T-helper 2 cell treated with Interferon-gamma antibody and Interleukin-4, amounts not matched to agents 5 μg/mL and 100 μg/mL, for 36 hours (primary cell): ENCODE data around the gene EHMT1.
A peak's percentile ranks its signal among the peaks of the same experiment; 100 is the strongest.

Source experiments
- DNase-seq: peaks from one replicate; pipeline ENCODE4 v3.0.0; 2021; ENCODE audit warnings: low spot score
- H3K27ac Mint-ChIP-seq: one replicate; pipeline ENCODE4 v1.8.0; 2021; ENCODE audit warnings: mild to moderate bottlenecking, mixed read lengths
- H3K27me3 Mint-ChIP-seq: one replicate; pipeline ENCODE4 v1.8.0; 2021; ENCODE audit warnings: low read depth, mixed read lengths
- H3K36me3 Mint-ChIP-seq: one replicate; pipeline ENCODE4 v1.8.0; 2021; ENCODE audit warnings: low read depth, mixed read lengths
- H3K4me1 Mint-ChIP-seq: one replicate; pipeline ENCODE4 v1.8.0; 2021; ENCODE audit warnings: low read depth, mixed read lengths
- H3K4me3 Mint-ChIP-seq: one replicate; pipeline ENCODE4 v1.8.0; 2022; ENCODE audit warnings: mild to moderate bottlenecking, moderate library complexity, mixed read lengths
- H3K9me3 Mint-ChIP-seq: one replicate; pipeline ENCODE4 v1.8.0; 2021; ENCODE audit warnings: mixed read lengths

The EHMT1 gene

DNA sequence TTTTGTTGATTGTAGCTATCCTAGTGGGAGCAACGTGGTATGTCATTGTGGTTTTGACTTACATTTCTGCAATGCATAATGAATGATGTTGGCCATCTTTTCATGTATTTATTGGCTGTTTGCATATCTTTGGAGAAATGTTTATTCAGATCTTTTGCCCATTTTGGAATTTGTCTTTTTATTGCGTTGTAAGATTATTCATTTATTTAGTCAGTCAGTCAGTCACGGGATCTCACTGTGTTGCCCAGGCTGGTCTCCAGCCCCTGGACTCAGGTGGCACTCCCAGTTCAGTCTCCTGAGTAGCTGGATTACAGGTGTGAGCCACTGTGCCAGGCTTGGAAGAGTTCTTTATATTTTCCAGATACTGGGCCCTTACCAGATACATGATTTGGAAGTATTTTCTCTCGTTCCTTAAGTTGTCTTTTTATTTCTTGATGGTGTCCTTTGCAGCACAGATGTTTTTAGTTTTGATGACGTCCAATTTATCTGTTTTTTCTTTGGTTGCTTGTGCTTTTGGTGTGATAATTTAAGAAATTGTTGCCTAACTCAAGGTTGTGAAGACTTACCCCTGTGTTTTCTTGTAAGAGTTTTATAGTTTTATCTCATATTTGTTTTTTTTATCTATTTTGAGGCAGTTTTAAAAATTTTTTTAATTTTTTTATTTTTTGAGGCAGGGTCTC, 67.1 kb downstream of the EHMT1 start:
- no peaks in the 10 kb centered on the region for H3K9me3 Mint-ChIP-seq
- H3K36me3 Mint-ChIP-seq: peaks cover 3% of the 10 kb centered on the region
- H3K4me3 Mint-ChIP-seq: no peak overlapping the region
- no peak overlapping the region for H3K27ac Mint-ChIP-seq
- no peak for DNase-seq
- H3K4me1 Mint-ChIP-seq: peaks cover 3% of the 10 kb centered on the region
- H3K27me3 Mint-ChIP-seq: no peaks in the 10 kb centered on the region

DNA sequence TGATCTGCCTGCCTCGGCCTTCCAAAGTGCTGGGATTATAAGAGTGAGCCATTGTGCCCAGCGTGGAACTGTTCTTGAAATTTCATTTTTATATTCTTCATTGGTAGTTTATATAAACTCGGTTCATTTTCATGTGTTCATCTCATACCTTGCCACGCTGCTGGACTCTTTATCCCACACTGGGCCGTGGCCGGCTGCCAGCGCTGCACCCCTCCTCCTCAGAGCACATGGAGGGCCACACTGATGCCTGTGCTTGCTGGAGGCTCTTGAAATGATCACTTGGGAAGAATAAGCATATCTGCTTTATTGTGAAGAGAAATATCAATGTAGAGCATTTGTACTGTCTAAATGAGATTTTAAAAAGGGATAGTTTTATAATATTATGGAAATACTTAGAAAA, 69.5 kb downstream of the EHMT1 start:
- Mint-ChIP-seq H3K36me3 (peaks cover 3% of the 10 kb centered on the region), H3K4me1 (peaks cover 7% of the 10 kb centered on the region), H3K27ac (no peak overlapping the region), H3K4me3 (no peak overlapping the region), H3K27me3 (no peaks in the 10 kb centered on the region), H3K9me3 (no peaks in the 10 kb centered on the region)
- no peak for DNase-seq

DNA sequence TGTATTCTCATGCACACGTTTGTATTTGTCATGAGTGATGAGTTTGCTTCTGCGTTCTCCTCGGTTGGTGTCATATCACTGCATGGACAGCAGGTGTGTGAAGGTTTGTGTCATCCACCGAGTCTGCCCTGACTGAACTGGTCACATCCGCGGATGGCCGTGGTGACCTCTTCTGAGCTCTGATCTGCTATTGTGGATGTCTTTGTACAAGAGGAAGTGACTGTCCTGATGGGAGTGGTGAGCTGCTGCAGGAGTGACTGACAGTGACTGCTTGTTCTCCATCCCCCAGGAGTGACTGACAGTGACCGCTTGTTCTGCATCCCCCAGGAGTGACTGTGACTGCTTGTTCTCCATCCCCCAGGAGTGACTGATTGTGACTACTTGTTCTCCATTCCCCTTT, 69.9 kb downstream of the EHMT1 start:
- Mint-ChIP-seq H3K4me3 (no peak overlapping the region), H3K27me3 (no peaks in the 10 kb centered on the region), H3K9me3 (no peaks in the 10 kb centered on the region), H3K4me1 (peaks cover 7% of the 10 kb centered on the region), H3K27ac (no peak overlapping the region), H3K36me3 (peaks cover 3% of the 10 kb centered on the region)
- DNase-seq: no peak

DNA sequence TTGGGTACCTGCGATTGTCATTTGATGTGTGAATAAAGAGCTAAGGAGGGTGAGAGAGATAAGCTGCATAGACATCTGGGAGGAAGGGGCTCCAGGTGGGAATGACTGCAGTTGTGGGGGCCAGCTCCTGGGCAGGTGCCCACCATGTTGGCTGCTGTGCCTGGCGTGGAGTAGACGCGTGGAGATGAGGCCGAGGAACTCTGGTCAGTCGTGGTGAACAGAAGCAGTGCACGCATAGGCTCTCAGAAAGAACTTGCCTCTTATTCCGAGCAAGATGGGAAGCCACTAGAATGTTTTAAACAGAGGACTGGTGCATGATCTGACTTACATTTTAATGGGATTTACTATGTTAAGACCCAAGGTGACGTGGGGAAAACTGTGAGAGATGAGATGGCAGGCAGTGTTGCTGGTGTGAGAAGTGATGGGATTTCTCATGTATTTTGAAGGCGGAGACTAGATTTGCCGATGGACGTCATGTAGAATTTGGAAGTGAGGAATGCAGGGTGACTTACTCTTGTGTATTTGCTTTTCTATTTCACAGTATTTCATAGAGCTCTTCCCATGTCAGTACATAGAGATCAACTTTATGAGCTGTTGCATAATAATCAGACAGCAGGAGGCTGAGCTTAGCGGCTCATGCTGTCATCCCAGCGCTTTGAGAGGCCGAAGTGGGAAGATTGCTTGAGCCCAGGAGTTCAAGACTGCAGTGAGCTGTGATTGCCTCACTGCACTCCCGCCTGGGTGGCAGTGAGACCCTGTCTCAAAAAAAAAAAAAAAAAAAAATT, 71.1 kb downstream of the EHMT1 start:
- H3K4me1 Mint-ChIP-seq: peaks cover 7% of the 10 kb centered on the region
- peaks cover 3% of the 10 kb centered on the region for H3K36me3 Mint-ChIP-seq
- no peak overlapping the region for H3K4me3 Mint-ChIP-seq
- DNase-seq: no peak
- no peaks in the 10 kb centered on the region for H3K27me3 Mint-ChIP-seq
- H3K9me3 Mint-ChIP-seq: no peaks in the 10 kb centered on the region
- H3K27ac Mint-ChIP-seq: no peak overlapping the region

DNA sequence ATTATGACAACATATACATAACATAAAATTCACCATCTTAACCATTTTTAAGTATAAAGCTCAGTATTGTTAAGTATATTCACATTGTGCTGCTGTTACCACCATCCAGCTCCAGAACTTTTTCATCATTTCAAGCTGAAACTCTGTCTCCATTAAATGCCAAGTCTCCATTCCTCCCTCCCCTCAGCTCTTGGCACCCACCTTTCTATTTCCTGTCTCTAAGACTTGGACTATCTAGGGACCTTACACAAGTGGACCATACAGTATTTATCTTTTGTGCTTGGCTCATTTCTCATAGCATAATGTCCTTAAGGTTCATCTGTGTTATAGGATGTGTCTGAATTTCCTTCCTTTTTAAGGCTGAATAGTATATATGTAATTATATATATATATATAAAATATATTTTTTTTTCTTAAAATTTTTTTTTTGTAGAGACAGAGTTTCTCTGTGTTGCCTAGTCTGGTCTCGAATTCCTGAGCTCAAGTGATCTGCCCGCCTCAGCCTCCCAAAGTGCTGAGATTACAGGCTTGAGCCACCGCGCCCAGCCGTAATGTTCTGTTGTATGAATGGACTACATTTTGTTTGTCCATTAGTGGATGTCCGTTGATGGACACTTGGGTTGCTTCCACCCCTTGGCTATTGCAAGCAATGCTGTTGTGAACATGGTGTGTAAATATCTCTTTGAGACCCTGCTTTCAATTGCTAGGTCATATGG, 72.3 kb downstream of the EHMT1 start:
- no peak overlapping the region for H3K27ac Mint-ChIP-seq
- no peaks in the 10 kb centered on the region for H3K36me3 Mint-ChIP-seq
- peaks cover 4% of the 10 kb centered on the region for H3K4me1 Mint-ChIP-seq
- H3K4me3 Mint-ChIP-seq: no peak overlapping the region
- DNase-seq: no peak
- H3K27me3 Mint-ChIP-seq: no peaks in the 10 kb centered on the region
- no peaks in the 10 kb centered on the region for H3K9me3 Mint-ChIP-seq

DNA sequence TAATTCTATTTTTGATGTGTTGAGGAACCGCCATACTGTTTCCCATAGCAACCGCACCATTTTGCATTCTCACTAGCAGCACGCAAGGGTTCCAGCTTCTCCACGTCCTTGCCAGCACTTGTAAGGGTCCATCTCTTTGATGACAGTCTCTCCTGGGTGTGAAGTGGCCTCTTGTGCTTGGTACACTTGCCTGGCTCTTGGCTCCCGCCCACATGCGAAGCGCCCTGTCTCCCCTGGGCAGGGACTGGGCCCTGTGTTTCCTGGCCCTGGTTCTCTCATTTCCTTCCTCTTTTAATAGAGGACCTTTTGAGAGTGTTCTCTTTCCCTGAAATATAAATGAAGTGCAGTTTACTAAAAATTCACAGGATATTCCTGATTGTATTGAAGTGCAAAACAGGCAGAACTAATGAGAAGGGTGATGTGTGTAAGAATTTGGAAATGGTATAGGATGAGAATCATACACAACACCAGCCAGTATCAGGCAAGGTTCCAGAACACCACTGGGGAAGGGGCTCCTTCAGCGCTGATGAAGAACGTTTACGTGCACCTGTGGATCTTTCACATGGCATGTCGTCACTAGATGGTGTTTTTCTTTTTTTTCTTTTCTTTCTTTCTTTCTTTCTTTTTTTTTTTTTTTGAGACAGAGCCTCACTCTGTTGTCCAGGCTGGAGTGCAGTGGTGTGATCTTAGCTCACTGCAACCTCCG, 73.0 kb downstream of the EHMT1 start:
- Mint-ChIP-seq H3K27ac (peak overlapping the region; percentile 5), H3K4me3 (no peak overlapping the region), H3K4me1 (peaks cover 4% of the 10 kb centered on the region), H3K27me3 (no peaks in the 10 kb centered on the region), H3K9me3 (no peaks in the 10 kb centered on the region), H3K36me3 (peaks cover 2% of the 10 kb centered on the region)
- DNase-seq: no peak

DNA sequence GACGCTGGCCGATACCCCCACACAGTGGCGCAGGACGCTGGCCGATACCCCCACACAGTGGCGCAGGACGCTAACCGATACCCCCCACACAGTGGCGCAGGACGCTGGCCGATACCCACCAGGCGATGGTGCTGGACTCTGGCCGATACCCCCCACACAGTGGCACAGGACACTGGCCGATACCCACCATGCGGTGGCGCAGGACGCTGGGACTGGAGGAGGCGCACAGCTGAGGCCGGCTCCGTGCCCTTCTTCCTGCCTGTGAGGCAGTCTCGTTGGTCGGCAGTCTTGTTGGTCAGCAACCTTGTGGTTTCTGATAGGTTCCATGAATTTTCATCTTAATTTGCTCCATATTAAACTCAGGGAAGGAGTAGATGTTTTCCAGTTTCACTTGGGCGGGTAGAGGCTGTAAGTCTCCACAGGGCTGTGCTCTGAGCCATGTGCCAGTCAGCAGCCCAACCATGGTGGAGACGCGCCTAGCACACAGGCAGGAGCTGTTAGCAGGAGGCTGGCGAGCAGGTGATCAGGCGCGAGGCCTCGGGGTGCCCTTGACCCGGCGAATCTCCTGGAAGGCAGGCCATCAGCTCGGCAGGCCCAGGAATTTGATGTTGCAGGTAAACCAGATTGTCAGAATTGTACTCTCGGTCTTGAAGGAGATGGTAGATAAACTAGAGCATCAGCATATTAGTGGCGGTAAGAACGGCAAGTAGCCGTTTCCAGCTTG, 75.6 kb downstream of the EHMT1 start:
- H3K4me1 Mint-ChIP-seq: peaks cover 4% of the 10 kb centered on the region
- H3K9me3 Mint-ChIP-seq: no peaks in the 10 kb centered on the region
- peaks cover 4% of the 10 kb centered on the region for H3K36me3 Mint-ChIP-seq
- DNase-seq: no peak
- peak overlapping the region; percentile 16 for H3K27ac Mint-ChIP-seq
- no peak overlapping the region for H3K4me3 Mint-ChIP-seq
- no peaks in the 10 kb centered on the region for H3K27me3 Mint-ChIP-seq

DNA sequence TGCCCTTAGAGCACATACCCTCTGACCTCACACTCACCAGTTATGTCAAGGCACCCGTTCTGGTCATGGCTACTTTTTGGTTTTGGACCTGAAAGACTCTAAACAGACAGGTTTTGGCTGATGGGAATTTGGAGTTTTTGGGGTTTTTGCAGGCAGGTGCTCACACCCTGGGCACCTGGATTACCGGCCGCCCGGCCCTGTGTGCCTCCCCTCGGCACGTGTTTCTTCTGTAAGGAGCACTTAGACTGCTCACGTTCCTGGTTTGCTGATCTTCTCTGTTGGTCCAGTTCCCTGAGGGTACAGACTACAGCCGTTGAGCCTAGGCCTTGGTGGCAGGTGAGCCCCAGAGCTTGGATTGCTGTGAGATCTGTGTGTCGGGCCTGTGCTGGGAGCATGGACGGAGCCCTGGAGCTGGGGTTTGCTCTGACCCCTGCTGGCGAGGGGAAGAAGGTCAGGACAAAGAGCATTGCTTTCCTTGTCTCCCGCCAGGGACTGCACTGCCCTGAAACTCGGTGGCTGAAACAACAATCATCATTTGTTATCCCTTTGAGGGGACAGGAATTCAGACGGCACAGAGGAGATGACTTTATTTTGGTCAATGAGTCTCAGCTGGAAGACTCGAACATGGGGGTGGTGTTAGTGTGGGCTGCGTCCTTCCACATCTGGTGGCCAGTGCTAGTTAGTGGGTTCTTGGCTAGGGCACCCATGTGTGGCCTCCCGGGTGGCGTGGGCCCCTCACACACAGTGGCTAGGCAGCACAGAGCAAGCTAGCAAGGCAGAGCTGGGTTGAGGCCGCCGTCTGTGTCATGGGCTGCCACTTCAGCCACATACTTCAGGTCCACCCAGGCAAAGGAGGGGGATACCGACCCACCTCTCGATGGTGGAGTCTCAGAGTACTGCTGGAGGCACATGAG, 76.4 kb downstream of the EHMT1 start:
- no peak for DNase-seq
- Mint-ChIP-seq H3K27me3 (no peaks in the 10 kb centered on the region), H3K9me3 (no peaks in the 10 kb centered on the region), H3K27ac (no peak overlapping the region), H3K36me3 (peaks cover 11% of the 10 kb centered on the region), H3K4me3 (no peak overlapping the region), H3K4me1 (peaks cover 4% of the 10 kb centered on the region)

DNA sequence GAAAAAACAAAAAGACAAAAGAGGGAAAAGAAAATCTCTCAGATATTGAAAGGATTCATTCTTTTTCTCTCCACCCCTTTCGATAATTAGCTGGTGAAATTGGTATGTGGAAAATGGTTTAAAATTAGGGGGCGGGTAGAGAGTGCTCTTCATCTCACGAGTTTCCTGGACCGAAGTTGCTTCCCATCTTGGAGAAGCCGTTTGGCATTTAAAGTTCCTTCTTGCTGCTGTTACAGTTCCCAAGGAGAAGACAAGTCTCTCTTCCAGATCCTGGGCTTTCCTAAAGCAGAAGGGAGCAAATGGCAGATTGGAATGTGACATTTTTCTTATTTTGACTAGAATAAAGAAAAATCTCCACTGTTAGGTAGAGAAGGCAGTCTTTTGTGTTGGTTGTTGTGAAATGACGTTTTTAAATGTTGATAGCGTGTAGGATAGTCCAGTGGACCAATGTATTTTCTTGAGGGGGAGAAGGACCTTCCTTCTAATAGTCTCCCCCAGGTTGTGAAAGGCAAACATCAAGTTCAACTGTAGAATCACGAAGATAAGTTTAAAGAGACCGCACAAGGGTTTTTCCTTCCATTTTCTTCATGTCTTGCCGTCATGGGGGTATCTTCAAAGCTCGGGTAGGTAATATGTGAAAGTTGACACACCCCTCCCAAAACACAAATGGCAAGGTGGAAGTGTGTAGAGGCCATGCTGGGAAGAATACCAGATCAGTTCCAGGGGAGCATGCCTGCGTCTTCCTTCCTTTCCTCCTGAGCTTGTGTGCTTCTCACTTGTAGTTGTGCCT, 77.5 kb downstream of the EHMT1 start:
- Mint-ChIP-seq H3K4me1 (peaks cover 4% of the 10 kb centered on the region), H3K4me3 (no peak overlapping the region), H3K36me3 (peaks cover 16% of the 10 kb centered on the region), H3K27ac (no peak overlapping the region), H3K27me3 (no peaks in the 10 kb centered on the region), H3K9me3 (peaks cover 4% of the 10 kb centered on the region)
- DNase-seq: no peak

DNA sequence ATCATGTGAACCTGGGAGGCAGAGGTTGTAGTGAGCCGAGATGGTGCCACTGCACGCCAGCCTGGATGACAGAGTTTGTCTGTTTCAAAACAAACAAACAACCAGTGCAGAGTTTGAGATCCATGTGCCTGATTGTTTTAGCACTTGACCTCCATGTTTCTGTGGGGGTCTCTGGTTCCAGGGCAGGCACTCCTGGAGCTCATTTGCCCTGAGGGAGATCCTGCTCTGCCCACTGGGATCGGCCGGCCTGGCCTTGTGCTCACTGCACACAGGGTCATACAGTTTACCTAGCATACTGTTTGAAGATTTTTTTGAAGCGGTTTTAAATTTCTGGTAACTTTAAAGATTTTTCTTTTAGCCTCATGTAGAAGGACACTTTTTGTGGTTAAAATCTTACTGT, 78.4 kb downstream of the EHMT1 start:
- DNase-seq: no peak
- H3K9me3 Mint-ChIP-seq: peaks cover 6% of the 10 kb centered on the region
- no peak overlapping the region for H3K27ac Mint-ChIP-seq
- H3K4me1 Mint-ChIP-seq: no peaks in the 10 kb centered on the region
- H3K4me3 Mint-ChIP-seq: no peak overlapping the region
- H3K36me3 Mint-ChIP-seq: peaks cover 19% of the 10 kb centered on the region
- H3K27me3 Mint-ChIP-seq: no peaks in the 10 kb centered on the region

DNA sequence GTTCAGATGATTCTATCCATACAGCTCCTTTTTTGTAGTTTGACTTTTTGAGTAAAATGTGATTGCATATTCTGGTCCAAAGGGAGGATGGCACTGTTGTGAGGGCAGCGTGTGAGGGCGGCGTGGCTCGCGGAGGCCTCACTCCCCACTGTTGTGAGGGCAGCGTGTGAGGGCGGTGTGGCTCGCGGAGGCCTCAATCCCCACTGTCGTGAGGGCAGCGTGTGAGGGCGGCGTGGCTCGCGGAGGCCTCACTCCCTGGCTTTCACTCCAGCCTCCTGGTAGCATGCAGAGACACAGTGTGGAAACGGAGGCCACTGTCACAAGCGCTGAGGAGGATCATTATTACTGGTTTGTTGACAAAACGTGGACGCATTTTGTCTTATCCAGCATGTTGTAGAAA, 79.0 kb downstream of the EHMT1 start:
- DNase-seq: no peak
- Mint-ChIP-seq H3K27me3 (no peaks in the 10 kb centered on the region), H3K4me1 (no peaks in the 10 kb centered on the region), H3K4me3 (no peak overlapping the region), H3K9me3 (peaks cover 9% of the 10 kb centered on the region), H3K36me3 (peaks cover 23% of the 10 kb centered on the region), H3K27ac (no peak overlapping the region)

DNA sequence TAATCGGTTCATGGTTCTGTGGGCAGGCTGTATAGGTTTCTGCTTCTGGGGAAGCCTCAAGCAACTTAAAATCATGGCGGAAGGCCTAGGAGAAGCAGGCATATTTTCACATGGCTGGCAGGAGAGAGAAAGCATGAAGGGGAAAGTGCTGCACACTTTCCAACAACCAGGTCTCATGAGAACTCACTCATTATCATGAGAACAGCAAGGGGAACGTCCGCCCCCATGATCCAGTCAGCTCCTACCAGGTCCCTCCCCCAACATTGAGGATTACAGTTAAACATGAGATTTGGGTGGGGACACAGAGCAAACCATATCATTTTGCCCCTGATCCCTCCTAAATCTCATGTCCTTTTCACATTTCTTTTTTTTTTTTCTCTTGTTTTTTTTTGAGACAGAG, 82.1 kb downstream of the EHMT1 start:
- Mint-ChIP-seq H3K4me3 (no peak overlapping the region), H3K4me1 (peaks cover 10% of the 10 kb centered on the region), H3K9me3 (peaks cover 25% of the 10 kb centered on the region), H3K36me3 (peaks cover 46% of the 10 kb centered on the region), H3K27me3 (no peaks in the 10 kb centered on the region), H3K27ac (no peak overlapping the region)
- no peak for DNase-seq
